ENCODE data around the gene NSG1.

DNA sequence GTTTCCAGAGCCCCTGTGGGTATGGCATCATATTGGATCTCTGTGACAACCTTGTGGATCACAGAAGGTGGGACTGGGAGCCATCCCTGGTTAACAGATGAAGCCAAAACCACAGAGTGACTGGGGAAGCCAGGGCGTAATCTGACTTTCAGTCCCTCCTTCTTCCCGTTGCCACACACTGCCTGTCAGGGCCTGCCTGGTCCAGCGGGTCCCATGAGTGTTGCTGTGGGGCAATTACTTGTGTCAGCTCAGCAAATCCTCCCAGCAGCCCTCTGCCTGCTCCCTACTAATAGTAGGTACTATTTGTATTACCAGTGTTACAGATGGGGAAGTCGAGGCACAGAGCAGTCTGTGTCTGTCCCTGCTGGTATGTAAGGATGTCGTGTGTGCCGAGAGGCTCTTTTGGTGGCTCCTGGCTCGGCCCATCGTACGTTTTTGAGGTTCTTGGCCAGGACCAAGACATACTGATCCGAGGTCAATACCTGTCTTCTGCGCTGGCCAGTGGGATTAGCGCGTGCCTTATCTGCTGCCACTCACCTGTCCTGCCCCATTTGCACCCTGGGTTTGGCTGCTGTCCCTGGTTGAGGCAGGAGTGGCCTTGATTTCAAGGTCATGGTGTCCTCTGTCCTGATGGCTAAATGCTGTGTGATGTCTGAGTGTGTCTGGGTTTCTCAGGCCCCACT is 5.7 kb downstream of the NSG1 start:
- TF ChIP-seq, protein P1, sequence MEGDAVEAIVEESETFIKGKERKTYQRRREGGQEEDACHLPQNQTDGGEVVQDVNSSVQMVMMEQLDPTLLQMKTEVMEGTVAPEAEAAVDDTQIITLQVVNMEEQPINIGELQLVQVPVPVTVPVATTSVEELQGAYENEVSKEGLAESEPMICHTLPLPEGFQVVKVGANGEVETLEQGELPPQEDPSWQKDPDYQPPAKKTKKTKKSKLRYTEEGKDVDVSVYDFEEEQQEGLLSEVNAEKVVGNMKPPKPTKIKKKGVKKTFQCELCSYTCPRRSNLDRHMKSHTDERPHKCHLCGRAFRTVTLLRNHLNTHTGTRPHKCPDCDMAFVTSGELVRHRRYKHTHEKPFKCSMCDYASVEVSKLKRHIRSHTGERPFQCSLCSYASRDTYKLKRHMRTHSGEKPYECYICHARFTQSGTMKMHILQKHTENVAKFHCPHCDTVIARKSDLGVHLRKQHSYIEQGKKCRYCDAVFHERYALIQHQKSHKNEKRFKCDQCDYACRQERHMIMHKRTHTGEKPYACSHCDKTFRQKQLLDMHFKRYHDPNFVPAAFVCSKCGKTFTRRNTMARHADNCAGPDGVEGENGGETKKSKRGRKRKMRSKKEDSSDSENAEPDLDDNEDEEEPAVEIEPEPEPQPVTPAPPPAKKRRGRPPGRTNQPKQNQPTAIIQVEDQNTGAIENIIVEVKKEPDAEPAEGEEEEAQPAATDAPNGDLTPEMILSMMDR (IDR thresholded peaks at IDR 0.05; ENCODE audit: insufficient read depth, low read length), result no peak
- no peak for TF ChIP-seq POLR2AphosphoS5 (IDR thresholded peaks at IDR 0.05; ENCODE audit: low read depth)
- TF ChIP-seq, protein P2, sequence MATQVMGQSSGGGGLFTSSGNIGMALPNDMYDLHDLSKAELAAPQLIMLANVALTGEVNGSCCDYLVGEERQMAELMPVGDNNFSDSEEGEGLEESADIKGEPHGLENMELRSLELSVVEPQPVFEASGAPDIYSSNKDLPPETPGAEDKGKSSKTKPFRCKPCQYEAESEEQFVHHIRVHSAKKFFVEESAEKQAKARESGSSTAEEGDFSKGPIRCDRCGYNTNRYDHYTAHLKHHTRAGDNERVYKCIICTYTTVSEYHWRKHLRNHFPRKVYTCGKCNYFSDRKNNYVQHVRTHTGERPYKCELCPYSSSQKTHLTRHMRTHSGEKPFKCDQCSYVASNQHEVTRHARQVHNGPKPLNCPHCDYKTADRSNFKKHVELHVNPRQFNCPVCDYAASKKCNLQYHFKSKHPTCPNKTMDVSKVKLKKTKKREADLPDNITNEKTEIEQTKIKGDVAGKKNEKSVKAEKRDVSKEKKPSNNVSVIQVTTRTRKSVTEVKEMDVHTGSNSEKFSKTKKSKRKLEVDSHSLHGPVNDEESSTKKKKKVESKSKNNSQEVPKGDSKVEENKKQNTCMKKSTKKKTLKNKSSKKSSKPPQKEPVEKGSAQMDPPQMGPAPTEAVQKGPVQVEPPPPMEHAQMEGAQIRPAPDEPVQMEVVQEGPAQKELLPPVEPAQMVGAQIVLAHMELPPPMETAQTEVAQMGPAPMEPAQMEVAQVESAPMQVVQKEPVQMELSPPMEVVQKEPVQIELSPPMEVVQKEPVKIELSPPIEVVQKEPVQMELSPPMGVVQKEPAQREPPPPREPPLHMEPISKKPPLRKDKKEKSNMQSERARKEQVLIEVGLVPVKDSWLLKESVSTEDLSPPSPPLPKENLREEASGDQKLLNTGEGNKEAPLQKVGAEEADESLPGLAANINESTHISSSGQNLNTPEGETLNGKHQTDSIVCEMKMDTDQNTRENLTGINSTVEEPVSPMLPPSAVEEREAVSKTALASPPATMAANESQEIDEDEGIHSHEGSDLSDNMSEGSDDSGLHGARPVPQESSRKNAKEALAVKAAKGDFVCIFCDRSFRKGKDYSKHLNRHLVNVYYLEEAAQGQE (IDR thresholded peaks at IDR 0.05; ENCODE audit: insufficient replicate concordance, low read depth), result no peak
